Transverse colon (tissue), 3 donors: Measurements from ENCODE around the gene ENTPD3.

Experiments used
- EP300 ChIP-seq: sonication (generic); formaldehyde crosslinking; IDR thresholded peaks from one replicate; pipeline ENCODE4 v1.6.1; 2017; ENCODE audit warnings: antibody characterized with exemption, low read depth
- POLR2A ChIP-seq: fragments of 450-650 bp; IDR thresholded peaks from one replicate; pipeline ENCODE4 v1.6.1; 2016; ENCODE audit warnings: antibody characterized with exemption, mild to moderate bottlenecking, moderate library complexity
- TF ChIP-seq, protein P1 (sequence below), 5 experiments: fragments of 200-600 bp in 3 of 5; fragments of 450-650 bp in 2 of 5; sonication (generic) in 3 of 5; IDR thresholded peaks; 1 replicate in 2 of 5; 2 replicates in 3 of 5; pipeline ENCODE4 v1.5.1; 2016 to 2017; ENCODE audit warnings: antibody characterized with exemption in 5 of 5, inconsistent platforms in 3 of 5, mild to moderate bottlenecking in 2 of 5, moderate library complexity in 1 of 5

DNA sequence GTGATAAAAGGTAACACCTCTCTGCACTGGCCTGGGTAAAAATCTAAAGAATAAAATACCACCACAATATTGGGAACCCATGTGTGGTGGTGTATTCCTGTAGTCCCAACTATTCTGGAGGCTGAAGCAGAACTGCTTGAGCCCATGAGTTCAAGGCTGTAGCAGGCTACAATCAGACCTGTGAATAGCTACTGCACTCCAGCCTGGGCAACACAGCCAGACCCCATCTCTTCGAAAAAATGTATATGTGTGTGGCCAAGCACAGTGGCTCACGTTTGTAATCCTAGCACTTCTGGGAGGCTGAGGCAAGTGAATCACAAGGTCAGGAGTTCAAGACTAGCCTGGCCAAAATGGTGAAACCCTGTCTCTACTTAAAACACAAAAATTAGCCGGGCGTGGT, 68.3 kb downstream of the ENTPD3 start:
- TF ChIP-seq EP300 (no peak), POLR2A (no peak)
- TF ChIP-seq, protein P1, sequence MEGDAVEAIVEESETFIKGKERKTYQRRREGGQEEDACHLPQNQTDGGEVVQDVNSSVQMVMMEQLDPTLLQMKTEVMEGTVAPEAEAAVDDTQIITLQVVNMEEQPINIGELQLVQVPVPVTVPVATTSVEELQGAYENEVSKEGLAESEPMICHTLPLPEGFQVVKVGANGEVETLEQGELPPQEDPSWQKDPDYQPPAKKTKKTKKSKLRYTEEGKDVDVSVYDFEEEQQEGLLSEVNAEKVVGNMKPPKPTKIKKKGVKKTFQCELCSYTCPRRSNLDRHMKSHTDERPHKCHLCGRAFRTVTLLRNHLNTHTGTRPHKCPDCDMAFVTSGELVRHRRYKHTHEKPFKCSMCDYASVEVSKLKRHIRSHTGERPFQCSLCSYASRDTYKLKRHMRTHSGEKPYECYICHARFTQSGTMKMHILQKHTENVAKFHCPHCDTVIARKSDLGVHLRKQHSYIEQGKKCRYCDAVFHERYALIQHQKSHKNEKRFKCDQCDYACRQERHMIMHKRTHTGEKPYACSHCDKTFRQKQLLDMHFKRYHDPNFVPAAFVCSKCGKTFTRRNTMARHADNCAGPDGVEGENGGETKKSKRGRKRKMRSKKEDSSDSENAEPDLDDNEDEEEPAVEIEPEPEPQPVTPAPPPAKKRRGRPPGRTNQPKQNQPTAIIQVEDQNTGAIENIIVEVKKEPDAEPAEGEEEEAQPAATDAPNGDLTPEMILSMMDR (IDR thresholded peaks at IDR 0.05): no peak
